Spleen (tissue), 11 donors: ENCODE results near the gene SCUBE2. TPM values are rescaled to one million over a fixed set of nuclear protein-coding genes. Genes with fewer than 3 reads are reported as not detected.

Source experiments
- DNase-seq: peaks from one replicate; pipeline ENCODE4 v3.0.0-alpha.2; 2020
- H3K27ac ChIP-seq, 8 donors: fragments of 200-600 bp; sonication (generic) in 7 of 8; 1 replicate in 4 of 8; 2 replicates in 4 of 8; pipeline versions ENCODE4 v1.5.0 to v1.8.0; 2016 to 2021; ENCODE audit warnings: inconsistent platforms in 4 of 8, mild to moderate bottlenecking in 4 of 8, moderate library complexity in 1 of 8
- H3K27me3 ChIP-seq, 7 donors: fragments of 200-600 bp; sonication (generic) in 6 of 7; replicated peaks in 1 of 7; 1 replicate in 4 of 7; 2 replicates in 3 of 7; pipeline versions ENCODE4 v1.5.0 to v1.8.0; 2016 to 2021; ENCODE audit warnings: inconsistent platforms in 3 of 7, mild to moderate bottlenecking in 1 of 7
- H3K36me3 ChIP-seq, 6 donors: fragments of 200-600 bp; sonication (generic) in 5 of 6; 1 replicate in 4 of 6; 2 replicates in 2 of 6; pipeline versions ENCODE4 v1.5.0 to v1.8.0; 2016 to 2021; ENCODE audit warnings: inconsistent platforms in 2 of 6
- H3K4me1 ChIP-seq, 6 donors: fragments of 200-600 bp; sonication (generic) in 5 of 6; 1 replicate in 3 of 6; 2 replicates in 3 of 6; pipeline versions ENCODE4 v1.5.0 to v1.8.0; 2016 to 2021; ENCODE audit warnings: inconsistent platforms in 3 of 6
- H3K4me3 ChIP-seq, 8 donors: fragments of 200-600 bp; sonication (generic) in 7 of 8; 1 replicate in 4 of 8; 2 replicates in 4 of 8; pipeline versions ENCODE4 v1.5.0 to v1.8.0; 2016 to 2021; ENCODE audit warnings: inconsistent platforms in 4 of 8, mild to moderate bottlenecking in 4 of 8, moderate library complexity in 2 of 8
- H3K9me3 ChIP-seq, 8 donors: fragments of 200-600 bp; sonication (generic) in 7 of 8; 1 replicate in 4 of 8; 2 replicates in 4 of 8; pipeline versions ENCODE4 v1.5.0 to v1.8.0; 2016 to 2021; ENCODE audit warnings: inconsistent platforms in 4 of 8
- CTCF ChIP-seq, 11 experiments: fragments of 200-600 bp in 7 of 11; fragments of 450-650 bp in 4 of 11; sonication (generic) in 4 of 11; IDR thresholded peaks in 8 of 11; conservative IDR thresholded peaks in 3 of 11; 1 replicate in 7 of 11; 2 replicates in 4 of 11; pipeline versions ENCODE4 v1.4.0 to v1.8.0; 2016 to 2021; ENCODE audit warnings: antibody characterized with exemption in 11 of 11, inconsistent platforms in 4 of 11, mild to moderate bottlenecking in 1 of 11
- POLR2A ChIP-seq, 3 donors: fragments of 450-650 bp; IDR thresholded peaks; one replicate each; pipeline ENCODE4 v1.5.1; 2017; ENCODE audit warnings: antibody characterized with exemption in 3 of 3, mild to moderate bottlenecking in 1 of 3
- POLR2AphosphoS5 ChIP-seq, 3 donors: sonication (generic); formaldehyde crosslinking; IDR thresholded peaks; one replicate each; pipeline ENCODE4 v1.5.1; 2017; ENCODE audit warnings: antibody characterized with exemption in 3 of 3
- WGBS, 5 donors: extraction: QIAGEN DNeasy Blood & Tissue Kit in 3 of 5; methylation state at CpG; one replicate each; pipeline versions ENCODE4 v1.1.5 to v1.1.7; 2013 to 2018; 5-methylcytosine and 5-hydroxymethylcytosine counted together
- intact Hi-C: fragments of 100-400 bp; cut with DNase I; formaldehyde crosslinking; loops from one replicate; pipeline ENCODE4 v1.15.0; 2023; ENCODE audit warnings: low total_unique reads
- polyA plus RNA-seq, 3 donors: library from polyadenylated mRNA; stranded (reverse); fragments of 200-250 nt; gene quantifications; one replicate each; pipeline ENCODE4 v1.2.1, GENCODE V29; 2013
- total RNA-seq, 7 donors: library from RNA; depleted of rRNA in 3 of 7; stranded (reverse); fragments of >200 nt in 3 of 7; fragmentation: NEBNext Ultra II Directional in 4 of 7; extraction: Animal tissue kit (Norgen Biotek cat#: 25700) in 4 of 7; gene quantifications; one replicate each; pipeline versions ENCODE4 v1.1.0 to v1.2.1, GENCODE V29; 2016 to 2021
- donor health status: healthy with polysubstance abuse.
- donor health status: DM: no; HTN: no; CAD: no; lungs with moderate emphysema.
- donor health status: DM: no; HTN: no; CAD: no.
- donor health status: Bipolar disorder and iron deficiency.
- donor health status: healthy.
- donor health status: DM: no; HTN: no; CAD: no.
- donor health status: DM: yes; HTN: yes; CAD: no.

Gene SCUBE2
- total and polyA plus RNA-seq, 10 donors = 2.4 to 28.6 (median 5.7) TPM

- Histone ChIP-seq H3K4me1 (peaks cover 7 to 18% (median 16%) of the 10 kb centered on the region in 6 donors), H3K27me3 (peaks cover 0 to 23% (median 16%) of the 10 kb centered on the region in 7 donors), H3K9me3 (peaks cover 0 to 8% (median 4%) of the 10 kb centered on the region in 8 donors), H3K4me3 (no peak overlapping the region), H3K36me3 (no peaks in the 10 kb centered on the region), H3K27ac (no peak overlapping the region)
- no peak for DNase-seq
- intact Hi-C loops = no loop called here
- WGBS, 5 donors = 66 to 84% (median 71%) methylated on average over 3 of the region's 3 CpGs
- TF ChIP-seq POLR2AphosphoS5 (IDR thresholded peaks at IDR 0.05) (no peak), POLR2A (IDR thresholded peaks at IDR 0.05) (no peak), CTCF (IDR thresholded peaks at IDR 0.05 in 8 of 11, conservative IDR thresholded peaks at IDR 0.05 in 3 of 11) (no peak)
These were observed 83.3 kb downstream of the SCUBE2 start for GRCh38 chr11:9008011-9008550.

- Histone ChIP-seq H3K4me1 (peaks cover 9 to 33% (median 21%) of the 10 kb centered on the region in 6 donors), H3K4me3 (no peak overlapping the region), H3K27ac (no peak overlapping the region), H3K36me3 (no peaks in the 10 kb centered on the region), H3K9me3 (peaks cover 0 to 6% (median 4%) of the 10 kb centered on the region in 8 donors), H3K27me3 (peaks cover 0 to 53% (median 42%) of the 10 kb centered on the region in 7 donors)
- no peak for DNase-seq
- TF ChIP-seq CTCF (IDR thresholded peaks at IDR 0.05 in 8 of 11, conservative IDR thresholded peaks at IDR 0.05 in 3 of 11) (no peak), POLR2A (IDR thresholded peaks at IDR 0.05) (no peak), POLR2AphosphoS5 (IDR thresholded peaks at IDR 0.05) (no peak)
- intact Hi-C loops = no loop called here
- 81 to 91% (median 87%) methylated on average over 4 of the region's 4 CpGs for WGBS, 5 donors
These were observed 86.3 kb downstream of the SCUBE2 start for GRCh38 chr11:9005087-9005486.

GRCh38 chr11:9004183-9004926, 87.0 kb downstream of the SCUBE2 start:
- peaks cover 0 to 60% (median 47%) of the 10 kb centered on the region in 7 donors for H3K27me3 ChIP-seq
- WGBS, 5 donors = 5 to 43% (median 10%) methylated on average over 11 to 69 of the region's 69 CpGs
- H3K9me3 ChIP-seq = no peaks in the 10 kb centered on the region
- H3K4me3 ChIP-seq = peak overlapping the region; percentile 34 to 74 (median 49)
- no peak overlapping the region for H3K27ac ChIP-seq
- TF ChIP-seq POLR2AphosphoS5 (IDR thresholded peaks at IDR 0.05) (no peak), POLR2A (IDR thresholded peaks at IDR 0.05) (no peak), CTCF (IDR thresholded peaks at IDR 0.05 in 8 of 11, conservative IDR thresholded peaks at IDR 0.05 in 3 of 11) (no peak)
- peaks cover 9 to 33% (median 21%) of the 10 kb centered on the region in 6 donors for H3K4me1 ChIP-seq
- peak; percentile 83 for DNase-seq
- H3K36me3 ChIP-seq = no peaks in the 10 kb centered on the region
- intact Hi-C loops = no loop called here

GRCh38 chr11:9003573-9004182, 87.7 kb downstream of the SCUBE2 start, which contains the start of gene NRIP3:
Gene NRIP3, minus strand, starts transcription at chr11:9004001. Its CDS starts 66 bp downstream, at chr11:9003935.
- TF ChIP-seq POLR2AphosphoS5 (IDR thresholded peaks at IDR 0.05) = peak; percentile 30 to 79 (median 50)
- TF ChIP-seq CTCF (IDR thresholded peaks at IDR 0.05 in 8 of 11, conservative IDR thresholded peaks at IDR 0.05 in 3 of 11) = no peak
- H3K27ac ChIP-seq = no peak within 1 kb of the TSS
- peak within 1 kb of the TSS; percentile 34 to 74 (median 49) for H3K4me3 ChIP-seq
- H3K27me3 ChIP-seq = peaks cover 0 to 67% (median 48%) of the 10 kb centered on the region in 7 donors
- intact Hi-C loops = no loop called here
- H3K36me3 ChIP-seq = no peaks in the 10 kb centered on the region
- H3K4me1 ChIP-seq = peaks cover 9 to 33% (median 21%) of the 10 kb centered on the region in 6 donors
- WGBS, 5 donors = 1 to 4% (median 1%) methylated on average over 10 to 83 of the region's 83 CpGs
- peak; percentile 92 for DNase-seq
- no peaks in the 10 kb centered on the region for H3K9me3 ChIP-seq
